HepG2 (cell line): ENCODE results near the gene ANTXR1. TPM values are rescaled to one million over a fixed set of nuclear protein-coding genes. Genes with fewer than 3 reads are reported as not detected.

Experiments used
- ATAC-seq: fragments of 200-7000 bp; cut with Tn5 transposase; 3 replicates; pipeline ENCODE4 v1.9.1; 2020; ENCODE audit warnings: mild to moderate bottlenecking, moderate library complexity
- BruUV-seq: library from RNA; stranded (reverse); fragments of 400-500 nt; replicated peaks from 2 replicates; lab custom pipeline; 2021; lab: Mats Ljungman, UMichigan
- CTCF ChIA-PET: fragments of 300-600 bp; formaldehyde crosslinking; extraction: SDS; loops from one replicate; lab custom pipeline; 2021; ENCODE audit warnings: low total read pairs, inconsistent platforms, low intra/inter-chr PET ratio; lab: Yijun Ruan, JAX
- POLR2A ChIA-PET: fragments of 350-600 bp; sonication (Branson Sonifier 250); formaldehyde crosslinking; loops from one replicate; lab custom pipeline; 2020; ENCODE audit warnings: antibody characterized with exemption, inconsistent platforms; lab: Yijun Ruan, JAX
- DNase-seq: peaks from one replicate; pipeline ENCODE4 v3.0.0-alpha.2; 2015; ENCODE audit warnings: low spot score
- FAIRE-seq: peaks from 3 replicates; lab custom pipeline; 2011; peaks lifted over from hg19 to GRCh38; lab: Jason Lieb, UNC
- H2AFZ ChIP-seq: one replicate; pipeline ENCODE4 v1.6.1; 2011; ENCODE audit warnings: low read length, inconsistent platforms
- H3K27ac ChIP-seq: fragments of 300-600 bp; 3 replicates; pipeline ENCODE4 v1.8.0; 2011; ENCODE audit warnings: mixed run types, mild to moderate bottlenecking, mixed read lengths, low read length, inconsistent platforms; ENCODE audit not compliant: insufficient read depth; ENCODE audit errors: extremely low read length
- H3K27me3 ChIP-seq, 2 experiments: fragments of 200-600 bp in 1 of 2; 2 replicates in 1 of 2; 3 replicates in 1 of 2; pipeline versions ENCODE4 v1.6.0 to v1.8.0; 2011; ENCODE audit warnings: low read length in 2 of 2, mild to moderate bottlenecking in 2 of 2, moderate library complexity in 2 of 2, inconsistent platforms in 1 of 2; ENCODE audit not compliant: insufficient read depth in 2 of 2, control insufficient read depth in 1 of 2
- H3K36me3 ChIP-seq, 2 experiments: fragments of 200-600 bp in 1 of 2; replicated peaks in 1 of 2; 2 replicates in 1 of 2; 3 replicates in 1 of 2; pipeline versions ENCODE4 v1.5.1 to v1.8.0; 2011; ENCODE audit warnings: low read length in 2 of 2, inconsistent platforms in 1 of 2; ENCODE audit not compliant: insufficient read depth in 2 of 2, control insufficient read depth in 1 of 2
- H3K4me1 ChIP-seq: 2 replicates; pipeline ENCODE4 v1.5.1; 2012; ENCODE audit warnings: low read length, inconsistent platforms; ENCODE audit not compliant: insufficient read depth
- H3K4me2 ChIP-seq: 2 replicates; pipeline ENCODE4 v1.6.0; 2011; ENCODE audit warnings: low read depth, low read length, inconsistent platforms
- H3K4me3 ChIP-seq, 3 experiments: fragments of 200-600 bp in 1 of 3; sonication (generic), shearing (Covaris generic) in 1 of 3; replicated peaks in 1 of 3; 2 replicates each; pipeline ENCODE4 v1.5.1; 2011 to 2016; ENCODE audit warnings: low read length in 3 of 3, inconsistent platforms in 2 of 3, low read depth in 2 of 3, mild to moderate bottlenecking in 2 of 3, control low read depth in 1 of 3, mixed read lengths in 1 of 3; ENCODE audit not compliant: insufficient read depth in 1 of 3
- H3K79me2 ChIP-seq: one replicate; pipeline ENCODE4 v1.6.1; 2011; ENCODE audit warnings: low read length, inconsistent platforms; ENCODE audit not compliant: insufficient read depth
- H3K9ac ChIP-seq: 2 replicates; pipeline ENCODE4 v1.6.0; 2011; ENCODE audit warnings: mild to moderate bottlenecking, low read depth, low read length, inconsistent platforms; ENCODE audit not compliant: insufficient read depth
- H3K9me3 ChIP-seq: 2 replicates; pipeline ENCODE4 v1.5.1; 2012; ENCODE audit warnings: mild to moderate bottlenecking, low read length
- H4K20me1 ChIP-seq: 2 replicates; pipeline ENCODE4 v1.6.0; 2011; ENCODE audit warnings: inconsistent platforms, mild to moderate bottlenecking, low read length, moderate library complexity; ENCODE audit not compliant: insufficient read depth
- AHDC1 ChIP-seq: sonication (generic); formaldehyde crosslinking; IDR thresholded peaks from 2 replicates; pipeline ENCODE4 v1.5.1; 2020; ENCODE audit warnings: mild to moderate bottlenecking, missing genetic modification reagents, borderline replicate concordance
- ARNTL ChIP-seq: sonication (generic); formaldehyde crosslinking; IDR thresholded peaks from 2 replicates; pipeline ENCODE4 v1.4.0; 2020; ENCODE audit warnings: mild to moderate bottlenecking, missing genetic modification reagents
- DRAP1 ChIP-seq: IDR thresholded peaks from 2 replicates; pipeline ENCODE4 v1.6.1; 2016; ENCODE audit warnings: missing genetic modification reagents, missing compliant biosample characterization
- FOXC1 ChIP-seq: sonication (generic); formaldehyde crosslinking; IDR thresholded peaks from 2 replicates; pipeline ENCODE4 v1.8.0; 2022; ENCODE audit warnings: mild to moderate bottlenecking, missing genetic modification reagents, borderline replicate concordance
- IKZF5 ChIP-seq: IDR thresholded peaks from 2 replicates; pipeline ENCODE4 v1.6.1; 2018; ENCODE audit warnings: missing genetic modification reagents, mild to moderate bottlenecking, missing compliant biosample characterization
- NR2F2 ChIP-seq: IDR thresholded peaks from 2 replicates; pipeline ENCODE4 v1.6.1; 2012; ENCODE audit warnings: low read depth, inconsistent platforms, borderline replicate concordance
- PHF20 ChIP-seq: sonication (generic); formaldehyde crosslinking; IDR thresholded peaks from 2 replicates; pipeline ENCODE4 v1.5.0; 2020; ENCODE audit warnings: mild to moderate bottlenecking, missing genetic modification reagents
- POLR2G ChIP-seq: fragments of 200-400 bp; formaldehyde crosslinking; IDR thresholded peaks from 2 replicates; pipeline ENCODE4 v1.6.1; 2018; ENCODE audit warnings: mild to moderate bottlenecking, low read depth, low read length, moderate library complexity
- SP5 ChIP-seq: IDR thresholded peaks from 2 replicates; pipeline ENCODE4 v1.6.1; 2016; ENCODE audit warnings: low read depth, borderline replicate concordance
- THYN1 ChIP-seq: sonication (generic); formaldehyde crosslinking; IDR thresholded peaks from 2 replicates; pipeline ENCODE4 v1.8.1; 2023; ENCODE audit warnings: low read depth, mild to moderate bottlenecking, moderate library complexity, missing genetic modification reagents, borderline replicate concordance
- YEATS4 ChIP-seq: sonication (generic); formaldehyde crosslinking; IDR thresholded peaks from 2 replicates; pipeline ENCODE4 v1.4.0; 2020; ENCODE audit warnings: missing genetic modification reagents, borderline replicate concordance
- ZIK1 ChIP-seq: sonication (generic); formaldehyde crosslinking; IDR thresholded peaks from 2 replicates; pipeline ENCODE4 v1.5.0; 2020; ENCODE audit warnings: mild to moderate bottlenecking, low read depth, missing genetic modification reagents, borderline replicate concordance
- ZNF24 ChIP-seq: fragments of 450-650 bp; IDR thresholded peaks from 2 replicates; pipeline ENCODE4 v1.6.1; 2017; ENCODE audit warnings: antibody characterized with exemption, mild to moderate bottlenecking
- ZNF292 ChIP-seq: sonication (generic); formaldehyde crosslinking; IDR thresholded peaks from 2 replicates; pipeline ENCODE4 v1.8.1; 2022; ENCODE audit warnings: mild to moderate bottlenecking, low read depth, missing genetic modification reagents, borderline replicate concordance
- ZNF354B ChIP-seq: sonication (generic); formaldehyde crosslinking; IDR thresholded peaks from 2 replicates; pipeline ENCODE4 v1.8.0; 2022; ENCODE audit warnings: mild to moderate bottlenecking, missing genetic modification reagents
- ZSCAN20 ChIP-seq: sonication (generic); formaldehyde crosslinking; IDR thresholded peaks from 2 replicates; pipeline ENCODE4 v1.4.0; 2020; ENCODE audit warnings: missing genetic modification reagents, mild to moderate bottlenecking, borderline replicate concordance
- WGBS: methylation state at CpG from one replicate; pipeline ENCODE4 v1.1.6; 2017; ENCODE audit warnings: low lambda C conversion rate; 5-methylcytosine and 5-hydroxymethylcytosine counted together
- in situ Hi-C: cut with HindIII; loops from 2 replicates; pipeline ENCODE4 v1.10.0; 2017; ENCODE audit warnings: low pct_unique_long_range_greater_than_20kb; ENCODE audit not compliant: extremely low pct_ligation_motif_present
- intact Hi-C: fragments of 100-400 bp; cut with micrococcal nuclease; formaldehyde crosslinking; loops from one replicate; pipeline ENCODE4 v1.10.0; 2022; ENCODE audit not compliant: unreplicated experiment
- polyA plus RNA-seq, 8 experiments: library from polyadenylated mRNA; depleted of rRNA in 3 of 8; stranded (reverse) in 7 of 8; unstranded in 1 of 8; fragments of >200 nt; fragmentation: Illumina TruSeq in 4 of 8; extraction: Trizol in 4 of 8; gene quantifications; 2 replicates each; pipeline versions ENCODE4 v1.2.1 to v1.2.3, GENCODE V29; 2011 to 2016; ENCODE audit warnings: low read depth in 4 of 8, missing spikeins in 1 of 8, mixed read lengths in 1 of 8; ENCODE audit not compliant: insufficient read depth in 1 of 8
- total RNA-seq, 5 experiments: library from RNA; depleted of rRNA; stranded (reverse); fragments of >200 nt; fragmentation: Illumina TruSeq; extraction: Trizol; gene quantifications; 2 replicates each; pipeline ENCODE4 v1.2.3, GENCODE V29; 2016; ENCODE audit warnings: low read depth in 1 of 5

The ANTXR1 gene
- total and polyA plus RNA-seq, 2 of the 13 experiments (the other 11 are each of a cell fraction or from before 2014, with no cell fraction given): 4.5 to 12.7 TPM

GRCh38 chr2:69003731-69004130 lies 9.2 kb upstream of the ANTXR1 start:
- H4K20me1 ChIP-seq: no peaks in the 10 kb centered on the region
- DNase-seq (no peak), FAIRE-seq (no peak), ATAC-seq (no peak)
- peaks cover 17% of the 10 kb centered on the region for H3K9me3 ChIP-seq
- in situ Hi-C loops: no loop called here
- H3K36me3 ChIP-seq: no peaks in the 10 kb centered on the region
- no TSS peak for BruUV-seq
- H3K4me1 ChIP-seq: no peaks in the 10 kb centered on the region
- no peaks in the 10 kb centered on the region for H3K79me2 ChIP-seq
- intact Hi-C loops: no loop called here
- ChIA-PET POLR2A (no interaction called here), CTCF (no interaction called here)
- no peak overlapping the region for H3K4me2 ChIP-seq
- H3K27me3 ChIP-seq: peaks cover 1 to 3% of the 10 kb centered on the region in 2 experiments; a peak in 2 of 5 replicates
- WGBS: 15% methylated on average over 2 of the region's 2 CpGs
- H2AFZ ChIP-seq: no peak overlapping the region
- H3K9ac ChIP-seq: no peak overlapping the region
- no peak overlapping the region for H3K4me3 ChIP-seq
- no peak overlapping the region for H3K27ac ChIP-seq
- TF ChIP-seq ZNF354B (CRISPR knock-in tag): no peak
- no peak for TF ChIP-seq AHDC1
- no peak for TF ChIP-seq FOXC1 (CRISPR knock-in tag)
- no peak for TF ChIP-seq ZNF24
- no peak for TF ChIP-seq ZSCAN20 (CRISPR knock-in tag)
- no peak for TF ChIP-seq ZNF292 (CRISPR knock-in tag)
- no peak for TF ChIP-seq THYN1 (CRISPR knock-in tag)
- TF ChIP-seq IKZF5 (CRISPR knock-in tag): no peak
- no peak for TF ChIP-seq DRAP1
- TF ChIP-seq POLR2G: no peak
- no peak for TF ChIP-seq ZIK1 (CRISPR knock-in tag)
- TF ChIP-seq YEATS4: no peak
- no peak for TF ChIP-seq PHF20
- TF ChIP-seq NR2F2: no peak
- TF ChIP-seq ARNTL: no peak
- TF ChIP-seq SP5 (CRISPR knock-in tag): no peak
